Measurements from ENCODE around the gene GNPTAB.

Gene GNPTAB

DNA sequence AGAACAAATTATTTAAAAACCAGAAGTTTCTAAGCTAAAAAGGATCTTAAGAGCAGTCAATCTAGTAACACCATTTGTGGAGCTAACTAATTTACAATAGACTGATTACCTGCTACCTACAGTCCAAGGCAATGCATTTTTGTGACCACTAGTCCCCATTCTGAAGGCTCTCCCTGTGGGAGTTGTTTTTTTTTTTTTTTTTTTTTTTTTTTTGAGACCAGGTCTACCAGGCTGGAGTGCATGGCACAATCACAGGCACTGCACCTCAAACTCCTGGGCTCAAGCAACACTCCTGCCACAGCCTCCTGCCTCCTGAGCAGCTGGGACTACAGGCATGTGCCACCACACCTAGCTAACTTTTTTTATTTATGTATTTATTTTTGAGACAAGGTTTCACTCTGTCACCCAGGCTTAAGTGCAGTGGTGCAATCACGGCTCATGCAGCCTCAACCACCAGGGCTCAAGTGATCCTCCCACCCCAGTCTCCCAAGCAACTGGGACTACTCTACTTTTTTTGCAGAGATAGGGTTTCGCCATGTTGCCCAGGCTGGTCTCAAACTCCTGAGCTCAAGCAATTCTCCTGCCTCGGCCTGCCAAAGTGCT is 3.9 kb downstream of the GNPTAB start:
- peaks cover 86% of the 10 kb centered on the region for H3K4me1 ChIP-seq (ENCODE audit: insufficient read depth, low read length)
- peak overlapping the region; percentile 78 for H3K4me2 ChIP-seq (ENCODE audit: insufficient read depth, low read length)

DNA sequence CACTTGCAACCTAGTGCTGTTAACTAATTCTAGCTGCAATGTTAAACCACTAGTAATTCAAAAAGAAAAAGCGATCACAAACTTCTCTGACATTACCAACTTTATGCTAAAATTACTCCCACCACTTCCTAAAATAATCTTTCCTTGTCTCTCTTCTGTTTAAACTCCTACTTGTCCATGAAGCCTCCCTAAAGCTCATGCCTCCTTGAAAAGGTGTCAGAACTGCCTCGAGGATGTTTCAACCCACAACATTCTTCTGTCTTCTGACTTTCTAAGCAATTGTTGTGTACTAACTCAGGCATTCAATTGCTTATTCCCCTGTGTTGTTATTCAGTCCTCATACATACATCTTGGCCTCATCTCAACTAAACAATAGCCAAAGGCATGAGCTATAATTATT is 5.9 kb downstream of the GNPTAB start:
- Histone ChIP-seq H3K27me3 (ENCODE audit: insufficient read depth, low read length, poor library complexity) (no peaks in the 10 kb centered on the region), H3K9ac (ENCODE audit: low read depth, low read length) (peak overlapping the region; percentile 31), H3K79me2 (ENCODE audit: insufficient read depth, low read length) (peaks cover 88% of the 10 kb centered on the region), H3K9me3 (ENCODE audit: insufficient read depth, low read length, severe bottlenecking) (no peaks in the 10 kb centered on the region), H3K4me3 (ENCODE audit: low read depth in 1 of 2, low read length in 2 of 2) (peak overlapping the region in 1 of 2 experiments; percentile 14; a peak in 1 of 4 replicates), H3K27ac (ENCODE audit: low read length) (peak overlapping the region; percentile 74), H4K20me1 (ENCODE audit: insufficient read depth, low read length) (no peaks in the 10 kb centered on the region; the same call in 1 of the 2 replicates), H3K36me3 (ENCODE audit: insufficient read depth, low read length) (peaks cover 17% of the 10 kb centered on the region), H3K4me2 (ENCODE audit: insufficient read depth, low read length) (peak overlapping the region; percentile 60), H3K4me1 (ENCODE audit: insufficient read depth, low read length) (peaks cover 79% of the 10 kb centered on the region), H2AFZ (ENCODE audit: low read depth, low read length) (no peak overlapping the region)
- TF ChIP-seq EZH2 (IDR thresholded peaks at IDR 0.05; ENCODE audit: borderline replicate concordance, low read depth, low read length, severe bottlenecking), result no peak
- TF ChIP-seq, protein P1, sequence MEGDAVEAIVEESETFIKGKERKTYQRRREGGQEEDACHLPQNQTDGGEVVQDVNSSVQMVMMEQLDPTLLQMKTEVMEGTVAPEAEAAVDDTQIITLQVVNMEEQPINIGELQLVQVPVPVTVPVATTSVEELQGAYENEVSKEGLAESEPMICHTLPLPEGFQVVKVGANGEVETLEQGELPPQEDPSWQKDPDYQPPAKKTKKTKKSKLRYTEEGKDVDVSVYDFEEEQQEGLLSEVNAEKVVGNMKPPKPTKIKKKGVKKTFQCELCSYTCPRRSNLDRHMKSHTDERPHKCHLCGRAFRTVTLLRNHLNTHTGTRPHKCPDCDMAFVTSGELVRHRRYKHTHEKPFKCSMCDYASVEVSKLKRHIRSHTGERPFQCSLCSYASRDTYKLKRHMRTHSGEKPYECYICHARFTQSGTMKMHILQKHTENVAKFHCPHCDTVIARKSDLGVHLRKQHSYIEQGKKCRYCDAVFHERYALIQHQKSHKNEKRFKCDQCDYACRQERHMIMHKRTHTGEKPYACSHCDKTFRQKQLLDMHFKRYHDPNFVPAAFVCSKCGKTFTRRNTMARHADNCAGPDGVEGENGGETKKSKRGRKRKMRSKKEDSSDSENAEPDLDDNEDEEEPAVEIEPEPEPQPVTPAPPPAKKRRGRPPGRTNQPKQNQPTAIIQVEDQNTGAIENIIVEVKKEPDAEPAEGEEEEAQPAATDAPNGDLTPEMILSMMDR (IDR thresholded peaks at IDR 0.05; ENCODE audit: borderline replicate concordance, extremely low read depth, low read length, poor library complexity, severe bottlenecking), result no peak
- ATAC-seq (ENCODE audit: insufficient read depth, low read depth) (no peak), DNase-seq (no peak)

More for the DNA sequence above, 3.9 kb downstream of the GNPTAB start:
- Histone ChIP-seq H3K4me3 (ENCODE audit: low read depth in 1 of 2, low read length in 2 of 2) (0 out of 4 replicates have a peak overlapping the region, but pooled peaks of 1 of the 2 experiments have one; percentile 7), H4K20me1 (ENCODE audit: insufficient read depth, low read length) (no peaks in the 10 kb centered on the region), H3K9ac (ENCODE audit: low read depth, low read length) (no peak overlapping the region; the same call in 1 of the 2 replicates), H2AFZ (ENCODE audit: low read depth, low read length) (no peak overlapping the region), H3K27me3 (ENCODE audit: insufficient read depth, low read length, poor library complexity) (no peaks in the 10 kb centered on the region), H3K9me3 (ENCODE audit: insufficient read depth, low read length, severe bottlenecking) (no peaks in the 10 kb centered on the region), H3K36me3 (ENCODE audit: insufficient read depth, low read length) (no peaks in the 10 kb centered on the region; the same call in 1 of the 2 replicates), H3K27ac (ENCODE audit: low read length) (no peak overlapping the region), H3K79me2 (ENCODE audit: insufficient read depth, low read length) (peaks cover 75% of the 10 kb centered on the region)
- ATAC-seq (ENCODE audit: insufficient read depth, low read depth), result no peak
- no peak for DNase-seq
- no peak for TF ChIP-seq EZH2 (IDR thresholded peaks at IDR 0.05; ENCODE audit: borderline replicate concordance, low read depth, low read length, severe bottlenecking)
- TF ChIP-seq, protein P1 (IDR thresholded peaks at IDR 0.05; ENCODE audit: borderline replicate concordance, extremely low read depth, low read length, poor library complexity, severe bottlenecking), result no peak

DNA sequence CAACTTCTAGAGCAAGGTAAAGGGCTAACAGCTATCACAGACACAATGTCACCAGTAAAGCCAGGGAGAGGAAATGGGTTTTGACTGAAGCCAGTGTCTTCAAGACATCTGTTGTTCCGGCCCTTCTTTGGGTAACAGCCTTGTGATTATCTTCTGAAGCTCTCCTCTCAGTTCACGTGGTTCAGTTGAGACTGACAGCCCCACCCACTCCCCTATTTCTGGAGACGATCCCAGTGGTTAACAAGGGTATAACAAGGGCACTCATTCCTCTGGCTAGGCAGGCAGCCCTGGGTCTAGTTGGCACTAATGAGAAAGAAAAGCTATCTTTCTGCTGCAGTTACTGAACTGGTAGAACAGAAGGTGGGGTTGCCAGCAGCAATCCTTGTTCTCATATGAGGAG is 6.9 kb downstream of the GNPTAB start:
- H2AFZ ChIP-seq (ENCODE audit: low read depth, low read length), result peak overlapping the region; percentile 54
- peaks cover 88% of the 10 kb centered on the region for H3K79me2 ChIP-seq (ENCODE audit: insufficient read depth, low read length)
- H3K36me3 ChIP-seq (ENCODE audit: insufficient read depth, low read length), result peaks cover 18% of the 10 kb centered on the region
- peak overlapping the region; percentile 30 for H3K9ac ChIP-seq (ENCODE audit: low read depth, low read length)
- no peaks in the 10 kb centered on the region; the same call in 1 of the 2 replicates for H4K20me1 ChIP-seq (ENCODE audit: insufficient read depth, low read length)
- DNase-seq (peak; percentile 91), ATAC-seq (ENCODE audit: insufficient read depth, low read depth) (peak; percentile 97)
- H3K27me3 ChIP-seq (ENCODE audit: insufficient read depth, low read length, poor library complexity), result no peaks in the 10 kb centered on the region
- peak overlapping the region; percentile 60 for H3K4me2 ChIP-seq (ENCODE audit: insufficient read depth, low read length)
- TF ChIP-seq EZH2 (IDR thresholded peaks at IDR 0.05; ENCODE audit: borderline replicate concordance, low read depth, low read length, severe bottlenecking), result no peak
- TF ChIP-seq, protein P1 (IDR thresholded peaks at IDR 0.05; ENCODE audit: borderline replicate concordance, extremely low read depth, low read length, poor library complexity, severe bottlenecking), result peak; percentile 77
- no peaks in the 10 kb centered on the region for H3K9me3 ChIP-seq (ENCODE audit: insufficient read depth, low read length, severe bottlenecking)
- peak overlapping the region; percentile 78 for H3K27ac ChIP-seq (ENCODE audit: low read length)
- peak overlapping the region in 1 of 2 experiments; percentile 43; a peak in 1 of 4 replicates for H3K4me3 ChIP-seq (ENCODE audit: low read depth in 1 of 2, low read length in 2 of 2)
- H3K4me1 ChIP-seq (ENCODE audit: insufficient read depth, low read length), result peaks cover 70% of the 10 kb centered on the region
